IMR-90 (cell line): ENCODE data around the gene LSM7. TPM values are rescaled to one million over a fixed set of nuclear protein-coding genes. Genes with fewer than 3 reads are reported as not detected.

Source experiments
- ATAC-seq: fragments of 200-7000 bp; cut with Tn5 transposase; 2 replicates; pipeline ENCODE4 v1.9.1; 2020; ENCODE audit warnings: low read depth, mild to moderate bottlenecking, moderate library complexity
- BruUV-seq: library from RNA; stranded (reverse); fragments of 400-500 nt; replicated peaks from 2 replicates; lab custom pipeline; 2021; lab: Mats Ljungman, UMichigan
- CTCF ChIA-PET: fragments of 300-600 bp; formaldehyde crosslinking; extraction: SDS; loops from one replicate; lab custom pipeline; 2021; ENCODE audit warnings: antibody characterized with exemption; lab: Yijun Ruan, JAX
- POLR2A ChIA-PET: fragments of 300-600 bp; sonication (Branson Sonifier 250); formaldehyde crosslinking; loops from one replicate; lab custom pipeline; 2022; ENCODE audit warnings: antibody characterized with exemption; ENCODE audit not compliant: unreplicated experiment; lab: Charles Lee
- DNase-seq: peaks from one replicate; pipeline ENCODE4 v3.0.0; 2013
- H2AFZ ChIP-seq: replicated peaks from 2 replicates; pipeline ENCODE3; 2013; ENCODE audit warnings: low read length, mild to moderate bottlenecking; ENCODE audit not compliant: poor library complexity
- H2AK5ac ChIP-seq: 2 replicates; pipeline ENCODE4 v1.6.1; 2013; ENCODE audit warnings: low read depth, low read length, inconsistent platforms
- H2AK9ac ChIP-seq: replicated peaks from 2 replicates; pipeline ENCODE3; 2013; ENCODE audit warnings: mild to moderate bottlenecking, low read depth, low read length, moderate library complexity; ENCODE audit not compliant: poor library complexity
- H2BK120ac ChIP-seq: 2 replicates; pipeline ENCODE4 v1.6.1; 2013; ENCODE audit warnings: low read depth, low read length, inconsistent platforms
- H2BK15ac ChIP-seq: 3 replicates; pipeline ENCODE4 v1.6.1; 2013; ENCODE audit warnings: low read depth, low read length, inconsistent platforms
- H2BK20ac ChIP-seq: 2 replicates; pipeline ENCODE4 v1.6.1; 2013; ENCODE audit warnings: low read depth, mild to moderate bottlenecking, inconsistent platforms, low read length, moderate library complexity
- H2BK5ac ChIP-seq: 2 replicates; pipeline ENCODE4 v1.6.1; 2013; ENCODE audit warnings: mild to moderate bottlenecking, low read depth, low read length, inconsistent platforms; ENCODE audit not compliant: poor library complexity, severe bottlenecking
- H3K14ac ChIP-seq: replicated peaks from 2 replicates; pipeline ENCODE4 v1.6.1; 2013; ENCODE audit warnings: low read depth, low read length, inconsistent platforms
- H3K18ac ChIP-seq: 2 replicates; pipeline ENCODE4 v1.6.1; 2013; ENCODE audit warnings: low read depth, low read length, control low read depth
- H3K23ac ChIP-seq: 2 replicates; pipeline ENCODE4 v1.6.1; 2013; ENCODE audit warnings: low read depth, low read length, inconsistent platforms
- H3K27ac ChIP-seq: 2 replicates; pipeline ENCODE4 v1.5.1; 2013; ENCODE audit warnings: mild to moderate bottlenecking, control low read depth, low read length; ENCODE audit not compliant: insufficient read depth
- H3K27me3 ChIP-seq: 2 replicates; pipeline ENCODE4 v1.6.1; 2013; ENCODE audit warnings: low read length; ENCODE audit not compliant: control insufficient read depth, insufficient read depth
- H3K36me3 ChIP-seq: 2 replicates; pipeline ENCODE4 v1.6.1; 2013; ENCODE audit warnings: low read length, mixed read lengths; ENCODE audit not compliant: control insufficient read depth, insufficient read depth
- H3K4ac ChIP-seq: 2 replicates; pipeline ENCODE4 v1.6.1; 2013; ENCODE audit warnings: low read depth, low read length, inconsistent platforms
- H3K4me1 ChIP-seq: 2 replicates; pipeline ENCODE4 v1.6.1; 2013; ENCODE audit warnings: low read length, mixed read lengths; ENCODE audit not compliant: control insufficient read depth, insufficient read depth
- H3K4me2 ChIP-seq: 2 replicates; pipeline ENCODE4 v1.6.1; 2013; ENCODE audit warnings: low read depth, mild to moderate bottlenecking, control low read depth, low read length, moderate library complexity
- H3K4me3 ChIP-seq: 2 replicates; pipeline ENCODE4 v1.5.1; 2013; ENCODE audit warnings: low read depth, mild to moderate bottlenecking, control low read depth, low read length, moderate library complexity; ENCODE audit not compliant: insufficient read depth
- H3K56ac ChIP-seq: 2 replicates; pipeline ENCODE4 v1.6.1; 2013; ENCODE audit warnings: low read length, inconsistent platforms; ENCODE audit not compliant: insufficient read depth; ENCODE audit errors: extremely low read depth
- H3K79me1 ChIP-seq, 2 experiments: 2 replicates each; pipeline ENCODE4 v1.6.1; 2013; ENCODE audit warnings: low read length in 2 of 2, inconsistent platforms in 1 of 2, low read depth in 1 of 2
- H3K9ac ChIP-seq: 2 replicates; pipeline ENCODE4 v1.6.1; 2013; ENCODE audit warnings: low read depth, low read length, control low read depth
- H3K9me1 ChIP-seq: 2 replicates; pipeline ENCODE4 v1.6.1; 2013; ENCODE audit warnings: low read length, inconsistent platforms; ENCODE audit not compliant: insufficient read depth
- H3K9me3 ChIP-seq: 2 replicates; pipeline ENCODE4 v1.6.1; 2013; ENCODE audit warnings: low read length; ENCODE audit not compliant: control insufficient read depth, insufficient read depth
- H4K20me1 ChIP-seq: 2 replicates; pipeline ENCODE4 v1.6.1; 2013; ENCODE audit warnings: low read length, inconsistent platforms; ENCODE audit not compliant: insufficient read depth
- H4K5ac ChIP-seq: 2 replicates; pipeline ENCODE4 v1.6.1; 2013; ENCODE audit warnings: mild to moderate bottlenecking, low read depth, low read length, control low read depth
- H4K8ac ChIP-seq, 2 experiments: 2 replicates each; pipeline ENCODE4 v1.6.1; 2013; ENCODE audit warnings: low read depth in 2 of 2, low read length in 2 of 2, control low read depth in 1 of 2, inconsistent platforms in 1 of 2
- H4K91ac ChIP-seq: 2 replicates; pipeline ENCODE4 v1.6.1; 2013; ENCODE audit warnings: low read depth, low read length, inconsistent platforms; ENCODE audit not compliant: insufficient read depth
- BHLHE40 ChIP-seq: fragments of 150-350 bp; IDR thresholded peaks from 2 replicates; pipeline ENCODE4 v1.6.1; 2016; ENCODE audit warnings: mild to moderate bottlenecking, low read depth, low read length
- CEBPB ChIP-seq: IDR thresholded peaks from 2 replicates; pipeline ENCODE4 v1.6.1; 2012; ENCODE audit warnings: low read depth, low read length, improper control_type of control experiment
- CHD1 ChIP-seq: IDR thresholded peaks from 2 replicates; pipeline ENCODE4 v1.6.1; 2012; ENCODE audit warnings: low read depth, low read length, improper control_type of control experiment
- CTCF ChIP-seq: conservative IDR thresholded peaks from 2 replicates; pipeline ENCODE4 v1.5.1; 2012; ENCODE audit warnings: mild to moderate bottlenecking, low read depth, low read length, improper control_type of control experiment
- ELK1 ChIP-seq: fragments of 150-350 bp; IDR thresholded peaks from 2 replicates; pipeline ENCODE4 v1.6.1; 2016; ENCODE audit warnings: low read depth, mild to moderate bottlenecking, low read length, moderate library complexity, borderline replicate concordance
- FOS ChIP-seq: fragments of 150-350 bp; IDR thresholded peaks from 2 replicates; pipeline ENCODE4 v1.6.1; 2016; ENCODE audit warnings: low read depth, low read length
- MAFK ChIP-seq: IDR thresholded peaks from 2 replicates; pipeline ENCODE4 v1.6.1; 2012; ENCODE audit warnings: low read depth, low read length, improper control_type of control experiment
- MAZ ChIP-seq: IDR thresholded peaks from 2 replicates; pipeline ENCODE4 v1.6.1; 2012; ENCODE audit warnings: low read depth, mild to moderate bottlenecking, low read length, improper control_type of control experiment, moderate library complexity, borderline replicate concordance
- MXI1 ChIP-seq: IDR thresholded peaks from 2 replicates; pipeline ENCODE4 v1.6.1; 2012; ENCODE audit warnings: low read depth, mild to moderate bottlenecking, low read length, moderate library complexity, borderline replicate concordance
- NFE2L2 ChIP-seq: fragments of 150-350 bp; IDR thresholded peaks from 2 replicates; pipeline ENCODE4 v1.6.1; 2016; ENCODE audit warnings: low read depth, mild to moderate bottlenecking, low read length
- POLR2A ChIP-seq: IDR thresholded peaks from 2 replicates; pipeline ENCODE4 v1.6.1; 2012; ENCODE audit warnings: mild to moderate bottlenecking, low read depth, low read length
- RAD21 ChIP-seq: IDR thresholded peaks from 2 replicates; pipeline ENCODE4 v1.6.1; 2012; ENCODE audit warnings: low read length, improper control_type of control experiment
- RFX5 ChIP-seq: IDR thresholded peaks from 2 replicates; pipeline ENCODE4 v1.8.0; 2012; ENCODE audit warnings: low read depth, mild to moderate bottlenecking, low read length, moderate library complexity
- SMC3 ChIP-seq: fragments of 150-350 bp; IDR thresholded peaks from 2 replicates; pipeline ENCODE4 v1.6.1; 2016; ENCODE audit warnings: low read depth, mild to moderate bottlenecking, antibody characterized with exemption, low read length, moderate library complexity
- USF2 ChIP-seq: fragments of 150-350 bp; IDR thresholded peaks from 2 replicates; pipeline ENCODE4 v1.6.1; 2017; ENCODE audit warnings: mild to moderate bottlenecking, antibody characterized with exemption, low read length, low read depth
- whole genome bisulfite sequencing, 2 experiments: methylation state at CpG; one replicate each; pipeline versions ENCODE4 v1.1.5 to v1.1.7; 2013; ENCODE audit warnings: missing lambda C conversion rate in 2 of 2; ENCODE audit not compliant: insufficient read length in 1 of 2; ENCODE audit errors: extremely low coverage in 2 of 2; 5-methylcytosine and 5-hydroxymethylcytosine counted together
- dilution Hi-C: fragments of 300-500 bp; cut with HindIII; formaldehyde crosslinking; loops from one replicate; pipeline ENCODE4 v1.14.3; 2018; ENCODE audit warnings: low sequenced_read_pairs; ENCODE audit not compliant: unreplicated experiment
- in situ Hi-C: fragments of 300-500 bp; cut with MboI; formaldehyde crosslinking; loops from 3 replicates; pipeline ENCODE4 v1.14.3; 2019; ENCODE audit warnings: low sequenced_read_pairs, inconsistent platforms, mixed read lengths
- intact Hi-C: fragments of 100-400 bp; cut with micrococcal nuclease; formaldehyde crosslinking; loops from 2 replicates; pipeline ENCODE4 v1.10.0; 2022
- polyA plus RNA-seq, 3 experiments: library from polyadenylated mRNA; depleted of rRNA; stranded (reverse); fragments of >200 nt; gene quantifications; 2 replicates each; pipeline ENCODE4 v1.2.3, GENCODE V29; 2012; ENCODE audit warnings: low replicate concordance in 1 of 3
- total RNA-seq: library from RNA; depleted of rRNA; stranded (reverse); fragments of >200 nt; gene quantifications from 2 replicates; pipeline ENCODE4 v1.2.3, GENCODE V29; 2012

The LSM7 gene
- total and polyA plus RNA-seq, 2 of the 4 experiments (the other 2 are of a cell fraction): 145 to 708 TPM

GRCh38 chr19:2315818-2316353 is 12.5 kb downstream of the LSM7 start:
- DNase-seq: peak; percentile 56
- H2AFZ ChIP-seq: peak overlapping the region; percentile 82
- no peak overlapping the region for H3K4me3 ChIP-seq
- no peak overlapping the region for H3K56ac ChIP-seq
- no peak overlapping the region for H3K18ac ChIP-seq
- WGBS, 2 experiments: 16% methylated on average over 10 of the region's 22 CpGs; no CpG with 5 or more reads in 1 of the 2 experiments
- H3K4ac ChIP-seq: no peak overlapping the region
- no TSS peak for BruUV-seq
- peaks cover 6% of the 10 kb centered on the region for H3K27me3 ChIP-seq
- H2BK5ac ChIP-seq: no peak overlapping the region
- dilution Hi-C loops (no loop called here), intact Hi-C loops (loop anchor here (1.0 to 2.0 kb wide), 3 partner anchors 79 to 387 kb away; partner anchors contain the start of genes PLEKHJ1 and SF3A2), in situ Hi-C loops (loop anchor here (10.0 kb wide), 1 partner anchor 161 kb away; the partner anchor contains the start of gene AP3D1)
- H3K36me3 ChIP-seq: no peaks in the 10 kb centered on the region; the same call in 1 of the 2 replicates
- no peak overlapping the region for H3K27ac ChIP-seq
- no peak overlapping the region for H2BK120ac ChIP-seq
- H2AK9ac ChIP-seq: peak overlapping the region; percentile 79
- H2BK15ac ChIP-seq: no peak overlapping the region
- no peak overlapping the region for H3K4me2 ChIP-seq
- peaks cover 3% of the 10 kb centered on the region for H3K9me3 ChIP-seq
- CTCF ChIA-PET: interaction anchor here (0.7 to 1.5 kb wide), 10 partner anchors 20 to 164 kb away, joined by 3 to 6 read pairs (median 4); partner anchors contain the start of genes AP3D1 and DOT1L
- no peak overlapping the region for H3K23ac ChIP-seq
- H3K14ac ChIP-seq: no peak overlapping the region
- ATAC-seq: peak; percentile 99
- 0 out of 4 replicates have a peak overlapping the region, but pooled peaks of 1 of the 2 experiments have one; percentile 25 for H4K8ac ChIP-seq
- H4K91ac ChIP-seq: no peak overlapping the region
- POLR2A ChIA-PET: interaction anchor here (0.6 kb wide), 1 partner anchor 77 kb away, joined by 4 read pairs; no protein-coding TSS in a partner anchor
- 0 out of 2 replicates have a peak overlapping the region, but pooled peaks have one; percentile 24 for H2AK5ac ChIP-seq
- no peaks in the 10 kb centered on the region for H3K79me1 ChIP-seq
- no peaks in the 10 kb centered on the region for H3K4me1 ChIP-seq
- no peaks in the 10 kb centered on the region; the same call in 1 of the 2 replicates for H4K20me1 ChIP-seq
- H2BK20ac ChIP-seq: no peak overlapping the region
- H4K5ac ChIP-seq: no peak overlapping the region; the same call in 1 of the 2 replicates
- no peak overlapping the region for H3K9ac ChIP-seq
- H3K9me1 ChIP-seq: no peaks in the 10 kb centered on the region
- TF ChIP-seq POLR2A (no peak), NFE2L2 (no peak), FOS (no peak), BHLHE40 (no peak), CEBPB (no peak), ELK1 (no peak), MXI1 (no peak), CTCF (peak; percentile 83), CHD1 (no peak), USF2 (no peak), RAD21 (peak; percentile 87), MAZ (0 out of 2 replicates have a peak, but pooled peaks have one; percentile 60), RFX5 (no peak), SMC3 (peak; percentile 68), MAFK (no peak)
